Activated CD4-positive, CD25-positive, alpha-beta regulatory T cell treated with anti-CD3 and anti-CD28 coated beads, Interleukin-2, amount 50 U/mL, for 72 hours (primary cell): ENCODE measurements around the gene LPAR1.

Experiments
- DNase-seq: peaks from one replicate; pipeline ENCODE4 v3.0.0; 2021

The LPAR1 gene

DNA sequence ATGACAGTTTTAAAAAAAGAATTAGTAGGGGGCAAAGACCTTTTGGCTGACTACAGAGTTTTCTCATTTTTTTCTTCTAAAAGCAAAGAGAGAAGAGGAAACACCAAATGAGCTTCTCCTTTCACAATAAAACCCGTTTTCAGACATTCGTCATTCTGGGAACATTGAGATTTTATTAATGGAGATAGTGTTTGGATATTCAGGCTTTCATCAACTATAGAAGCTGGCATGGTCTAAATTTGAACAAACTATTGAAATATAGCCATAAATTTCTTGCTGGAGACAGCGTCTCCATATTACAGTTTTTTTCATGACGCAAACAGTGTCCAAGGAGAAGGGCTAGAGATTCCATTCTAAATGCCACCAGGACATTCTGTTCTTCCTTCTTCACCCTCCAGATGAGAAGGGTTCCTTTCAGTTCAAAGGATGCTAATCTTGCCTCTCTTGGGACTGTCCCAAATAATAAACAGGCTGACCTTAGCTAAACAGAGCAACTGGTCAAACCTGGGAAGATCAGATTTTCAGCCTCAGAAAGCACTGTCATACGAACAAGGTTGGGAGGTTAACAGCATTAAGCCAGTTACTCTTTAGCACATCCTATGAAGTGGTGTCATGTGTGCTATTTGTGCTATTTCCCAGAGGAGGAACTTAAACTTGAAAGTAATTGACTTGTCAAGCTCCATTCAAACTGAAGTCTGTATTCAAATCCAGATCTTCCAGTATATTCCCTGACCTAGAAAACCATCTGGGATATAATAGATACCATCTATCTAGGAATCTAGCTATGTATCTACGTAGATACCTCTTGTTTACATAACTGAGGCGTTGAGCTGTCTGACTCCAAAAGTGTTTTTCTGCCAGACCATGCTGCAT, 125.6 kb downstream of the LPAR1 start:
- DNase-seq: no peak

DNA sequence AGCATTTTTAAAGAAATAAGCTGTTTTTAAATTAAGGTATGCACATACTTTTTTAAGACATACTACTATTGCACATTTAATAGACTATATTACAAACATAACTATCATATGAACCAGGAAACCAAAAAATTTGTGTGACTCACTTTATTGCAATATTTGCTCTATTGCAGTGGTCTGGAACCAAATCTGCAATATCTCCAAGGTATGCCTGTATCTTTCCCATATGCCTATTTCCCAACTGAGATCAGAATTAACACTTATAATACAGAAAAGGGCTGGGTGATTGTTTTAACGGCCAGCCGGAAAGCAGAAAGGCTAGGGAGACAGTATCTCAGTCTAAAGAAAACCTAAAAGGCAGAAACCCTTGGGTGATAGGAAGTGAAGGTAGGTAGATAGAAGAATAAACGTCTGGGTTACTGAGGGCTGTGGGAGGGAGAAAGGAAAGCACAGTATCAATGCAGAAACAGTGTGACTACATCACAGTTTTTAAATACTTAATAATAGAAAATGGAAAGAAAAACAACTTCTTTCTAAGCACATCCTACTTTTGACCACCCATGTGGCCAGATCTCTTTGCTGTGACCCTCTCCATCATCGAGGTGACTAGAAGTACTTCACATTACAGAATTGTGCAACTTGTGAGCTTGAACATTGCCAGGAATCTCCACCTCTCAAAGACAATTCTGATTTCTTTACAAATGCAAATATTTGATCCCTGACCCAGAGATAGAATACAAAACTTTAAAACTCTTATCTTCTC, 126.4 kb downstream of the LPAR1 start:
- no peak for DNase-seq

DNA sequence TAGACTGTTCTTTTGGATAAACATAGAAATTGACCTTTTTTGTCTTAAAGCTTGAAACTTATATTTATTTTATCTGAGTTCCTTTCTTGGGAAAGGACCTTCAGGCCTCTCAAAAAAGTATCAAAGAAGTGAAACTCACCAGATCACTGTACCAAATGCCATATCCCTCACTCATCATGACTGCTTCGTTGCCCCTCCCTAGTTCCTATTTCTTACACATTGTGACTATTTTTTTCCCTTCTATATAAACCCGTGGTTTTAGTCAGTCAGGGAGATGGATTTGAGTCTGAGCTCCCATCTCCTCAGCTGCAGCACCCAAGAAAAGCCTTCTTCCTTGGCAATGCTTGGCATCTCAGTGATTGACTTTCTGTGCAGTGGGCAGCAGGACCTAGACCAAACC, 129.4 kb downstream of the LPAR1 start:
- no peak for DNase-seq

DNA sequence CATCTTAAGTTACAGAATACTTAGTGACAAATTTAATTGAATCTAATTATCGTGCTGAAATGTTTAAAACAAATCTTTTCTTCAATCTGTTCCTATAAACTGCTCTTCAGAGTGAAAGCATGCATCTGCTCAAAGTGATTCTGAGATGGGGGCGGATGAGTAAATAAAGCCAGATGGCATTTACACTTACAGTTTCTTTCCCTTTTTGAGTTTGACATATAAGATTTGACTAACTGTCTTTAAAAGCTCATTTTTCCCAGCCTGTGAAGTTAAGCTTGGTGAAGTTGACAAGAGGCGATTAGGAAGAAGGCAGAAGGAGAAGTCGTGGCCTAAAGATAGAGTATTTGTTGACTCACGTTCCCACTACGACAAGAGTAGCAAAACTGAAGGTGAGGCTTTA, 137.4 kb downstream of the LPAR1 start:
- DNase-seq: no peak

DNA sequence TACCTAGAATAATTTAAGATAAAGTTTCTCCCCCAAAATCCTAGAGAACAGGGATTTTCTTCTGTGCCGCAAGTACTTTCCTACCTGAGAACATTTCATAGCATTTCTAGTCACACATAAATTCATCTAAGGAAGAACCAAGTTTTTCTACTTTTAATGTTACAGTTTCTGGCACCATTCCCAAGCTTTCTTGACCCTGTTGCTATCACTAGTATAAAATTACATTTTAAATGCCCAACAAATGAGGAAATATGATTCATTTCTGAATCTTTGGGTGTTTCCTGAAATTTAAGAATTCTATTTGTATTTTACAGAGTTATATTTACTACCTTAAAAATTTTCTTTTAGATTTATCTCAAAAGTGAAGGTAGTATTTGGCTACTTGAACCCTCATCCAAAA, 137.8 kb downstream of the LPAR1 start:
- no peak for DNase-seq

DNA sequence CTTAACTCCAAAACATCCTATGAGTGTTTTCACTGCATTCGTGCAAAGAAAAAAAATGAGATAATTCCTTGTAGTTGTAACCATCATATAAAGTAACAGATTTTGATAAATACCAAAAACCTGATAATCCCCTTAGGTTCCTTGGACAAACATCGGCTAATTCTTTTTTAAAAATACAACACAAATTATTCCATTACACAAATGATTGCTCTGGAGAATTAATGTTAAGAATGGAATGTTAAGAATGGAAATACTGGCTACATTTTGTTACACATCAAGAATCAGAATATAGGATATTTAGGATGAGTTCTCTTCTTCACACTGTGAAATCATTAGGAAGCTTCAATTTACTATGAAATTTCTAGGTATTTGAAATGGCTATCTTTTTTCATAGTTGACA, 139.4 kb downstream of the LPAR1 start:
- no peak for DNase-seq

DNA sequence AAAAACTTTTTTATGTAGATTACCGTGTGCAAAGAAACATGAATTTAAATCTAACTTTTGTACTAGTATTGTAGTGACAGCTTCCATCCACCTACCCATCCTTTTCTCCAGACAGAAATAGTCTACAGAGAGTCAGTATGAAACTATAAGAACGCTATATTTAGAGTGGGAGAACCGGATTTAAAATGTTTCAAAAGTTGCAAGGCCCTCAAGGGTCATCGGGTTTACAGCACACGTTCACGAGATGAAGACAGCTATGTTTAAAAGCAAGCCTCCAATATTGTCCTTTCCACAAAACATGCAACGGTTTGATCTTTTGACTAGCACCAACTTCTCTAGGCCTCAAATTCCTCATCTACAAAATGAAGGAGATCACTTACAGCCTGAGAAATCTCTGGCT, 139.9 kb downstream of the LPAR1 start:
- no peak for DNase-seq

DNA sequence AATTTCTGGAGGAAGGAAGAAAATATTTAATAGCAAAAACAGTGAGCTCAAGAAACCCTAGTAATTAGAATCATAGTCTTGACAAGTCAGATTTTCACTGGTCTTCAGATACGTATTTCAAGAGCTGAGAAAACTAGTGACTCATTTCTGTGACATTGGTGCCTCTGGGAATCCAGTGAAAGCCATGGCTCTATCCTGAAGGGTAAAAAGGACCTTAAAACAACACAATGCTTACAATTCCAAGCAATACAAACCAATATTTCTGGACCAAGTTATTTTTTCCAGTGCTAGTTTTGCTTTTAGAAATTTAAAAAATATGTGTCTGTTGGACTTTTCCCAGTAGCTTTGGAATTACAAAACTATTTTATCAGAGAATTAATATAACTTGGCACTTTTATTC, 140.3 kb downstream of the LPAR1 start:
- no peak for DNase-seq

DNA sequence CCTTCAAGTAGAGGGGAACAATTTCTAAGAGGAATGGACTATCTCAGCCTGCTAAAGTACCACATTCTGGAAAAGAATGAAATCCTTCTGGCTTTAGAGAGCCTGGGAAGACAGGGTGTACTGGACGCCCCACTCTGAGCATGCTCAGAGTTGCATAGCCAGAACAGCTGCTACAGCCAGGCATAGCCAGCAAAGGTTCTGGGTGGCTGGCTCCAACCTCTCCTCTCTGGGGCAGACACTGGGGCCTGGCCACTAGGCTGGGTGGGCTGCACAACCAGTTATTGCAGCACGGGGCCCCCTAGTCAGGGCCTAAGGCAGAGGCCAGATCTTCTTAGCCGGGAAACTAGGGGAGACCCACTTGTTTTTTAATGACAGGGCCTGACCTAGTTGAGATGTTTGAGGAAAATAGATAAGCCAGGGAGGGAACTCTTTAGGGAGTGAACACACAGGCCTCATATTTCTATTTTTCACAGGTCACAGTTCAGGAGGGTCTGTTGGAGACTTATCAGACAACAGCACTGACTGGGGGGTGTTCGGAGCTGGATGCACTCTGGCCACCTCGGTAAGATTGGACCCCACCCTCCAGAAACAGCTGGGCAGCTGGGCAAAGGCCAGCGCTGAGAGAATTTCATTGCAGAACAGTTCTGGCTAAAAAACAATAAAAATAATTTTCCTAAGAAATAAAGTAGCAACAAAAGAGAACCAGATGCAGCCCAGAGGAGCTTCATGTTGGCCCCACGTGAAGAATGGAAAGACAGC, 142.9 kb downstream of the LPAR1 start:
- no peak for DNase-seq

DNA sequence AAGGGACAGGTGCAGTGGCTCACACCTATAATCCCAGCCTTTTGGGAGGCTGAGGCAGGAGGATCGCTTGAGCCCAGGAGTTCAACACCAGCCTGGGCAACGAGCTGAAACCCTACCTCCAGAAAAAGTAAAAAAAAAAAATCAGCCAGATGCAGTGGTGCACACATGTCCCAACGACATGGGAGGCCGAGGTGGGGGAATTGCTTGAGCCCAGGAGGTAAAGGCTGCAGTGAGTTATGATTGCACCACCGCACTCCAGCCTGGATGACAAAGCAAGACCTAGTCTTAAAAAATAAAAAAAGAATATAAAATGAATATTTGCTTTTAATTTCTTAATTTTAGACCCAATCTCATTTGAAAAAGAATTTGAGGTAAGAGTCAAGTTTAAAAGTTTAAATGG, 143.5 kb downstream of the LPAR1 start:
- DNase-seq: no peak

DNA sequence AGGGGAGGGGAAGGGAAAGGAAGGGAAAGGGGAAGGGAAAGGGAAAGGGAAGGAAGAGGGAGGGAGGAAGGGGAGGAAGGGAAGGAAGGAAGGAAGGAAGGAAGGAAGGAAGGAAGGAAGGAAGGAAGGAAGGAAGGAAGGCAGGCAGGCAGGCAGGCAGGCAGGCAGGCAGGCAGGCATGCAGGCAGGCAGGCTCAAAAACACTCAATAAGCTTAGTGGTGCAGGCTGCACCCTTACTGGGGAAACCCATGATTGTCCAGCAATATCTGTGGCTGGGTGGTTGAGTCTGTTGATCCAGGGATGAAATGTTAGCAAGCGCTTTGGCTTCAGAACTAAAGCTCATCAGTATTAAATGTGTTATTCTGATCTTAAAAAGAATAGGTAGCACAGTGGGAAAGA, 145.6 kb downstream of the LPAR1 start:
- no peak for DNase-seq

DNA sequence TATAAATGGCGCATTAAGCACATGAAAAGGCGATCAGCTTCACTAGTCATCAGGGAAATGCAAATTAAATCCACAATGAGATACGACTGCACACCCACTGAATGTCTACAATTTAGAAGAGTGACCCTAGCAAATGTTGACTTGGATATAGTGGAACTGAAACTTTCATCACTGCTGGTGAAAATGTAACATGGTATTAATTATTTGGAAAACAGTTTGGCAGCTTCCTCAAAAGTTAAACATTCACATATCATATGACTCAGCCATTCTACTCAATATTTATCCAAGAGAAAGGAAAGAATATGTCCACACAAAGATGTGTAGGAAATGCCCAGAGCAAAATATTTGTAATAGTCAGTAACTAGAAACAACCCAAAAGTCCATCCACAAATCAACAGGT, 146.5 kb downstream of the LPAR1 start:
- no peak for DNase-seq

DNA sequence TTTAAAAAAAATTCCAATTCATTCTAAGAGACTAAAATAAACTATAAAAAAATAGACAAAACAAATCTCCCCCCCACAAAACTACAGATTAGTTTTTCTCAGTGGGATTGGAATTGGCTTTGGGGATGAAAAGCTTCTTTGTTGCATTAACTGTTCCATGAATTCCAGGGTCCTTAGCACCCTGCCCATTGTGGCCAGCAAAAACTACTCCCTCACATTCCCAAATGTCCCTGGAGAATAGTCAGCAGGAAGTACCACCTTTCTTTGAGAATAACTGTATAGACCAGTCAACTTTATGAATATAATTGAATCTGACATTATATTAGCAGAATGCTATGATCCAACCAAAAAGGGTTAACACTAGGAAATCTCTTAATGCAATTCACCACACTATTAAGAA, 147.9 kb downstream of the LPAR1 start:
- DNase-seq: no peak

DNA sequence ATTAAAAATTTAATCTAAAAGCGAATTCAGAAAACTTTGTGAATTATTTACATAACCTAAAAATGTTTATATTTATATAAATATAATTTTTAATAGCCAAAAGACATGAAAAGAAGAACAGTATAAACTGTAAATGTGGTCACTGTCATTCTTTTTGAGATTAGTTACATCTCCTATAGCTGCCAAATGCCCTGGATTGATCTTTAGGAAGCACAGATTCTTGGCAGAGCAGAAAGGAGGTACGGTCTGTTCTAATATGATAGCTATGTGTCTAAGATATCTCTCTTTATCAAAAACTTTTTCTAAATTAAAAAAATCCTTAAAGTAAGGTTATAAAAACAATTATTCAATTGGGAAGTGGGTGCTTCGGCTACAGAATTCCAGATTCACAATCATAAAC, 151.0 kb downstream of the LPAR1 start:
- DNase-seq: no peak

DNA sequence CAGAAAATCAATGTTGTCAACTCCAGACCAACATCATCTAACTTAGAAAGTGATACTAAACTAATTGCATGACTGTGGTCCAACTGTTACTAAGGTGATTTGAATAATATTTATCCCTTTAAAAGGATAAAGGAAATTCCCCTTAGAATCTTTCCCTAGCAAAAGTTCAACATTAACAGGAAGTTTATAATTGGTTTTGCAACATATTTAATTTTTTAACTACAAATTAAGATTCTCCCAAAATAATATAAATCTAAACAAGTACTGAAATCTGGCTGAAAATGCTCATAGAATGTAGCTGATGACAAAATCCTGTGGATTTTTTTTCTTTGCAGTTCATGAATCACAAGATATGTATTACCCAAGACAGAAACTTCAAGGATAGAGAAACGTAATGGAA, 151.4 kb downstream of the LPAR1 start:
- no peak for DNase-seq

DNA sequence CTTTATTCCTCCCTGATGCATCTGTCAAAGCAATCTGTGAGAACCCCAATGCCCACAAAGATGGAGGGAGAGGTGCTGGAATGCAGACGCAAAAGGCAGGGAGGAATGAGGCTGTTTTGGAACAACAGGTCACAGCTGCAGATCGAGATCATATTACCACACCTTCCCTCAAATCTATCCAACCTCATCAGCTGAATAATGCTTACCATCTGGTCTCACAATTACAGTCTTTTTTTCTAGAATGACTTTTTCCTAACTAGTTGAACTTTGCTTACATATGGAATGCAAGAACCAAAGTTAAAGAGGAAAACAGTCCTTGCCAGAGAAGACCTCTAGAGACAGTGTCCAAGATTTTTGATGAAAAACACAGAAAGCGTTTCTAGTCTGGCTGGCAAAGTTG, 158.1 kb downstream of the LPAR1 start:
- no peak for DNase-seq

DNA sequence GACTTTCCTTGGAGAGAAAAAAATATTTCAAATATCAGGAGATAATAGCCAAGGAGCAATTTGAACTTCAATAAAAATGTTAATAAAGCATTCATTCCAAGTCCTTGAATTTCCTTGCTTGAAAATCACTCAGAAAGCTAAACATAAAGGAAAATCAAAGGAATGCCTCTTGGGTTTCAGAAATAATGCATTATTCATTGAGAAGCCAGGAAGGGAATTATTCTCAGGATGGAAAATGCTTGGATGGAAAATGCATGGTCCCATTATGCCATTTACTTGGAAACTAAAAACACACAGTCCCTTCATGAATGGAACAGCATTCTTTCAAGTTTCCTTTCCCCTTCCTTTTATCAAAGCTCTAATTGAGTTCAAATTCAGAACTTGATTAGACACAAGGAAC, 160.9 kb downstream of the LPAR1 start:
- DNase-seq: no peak

DNA sequence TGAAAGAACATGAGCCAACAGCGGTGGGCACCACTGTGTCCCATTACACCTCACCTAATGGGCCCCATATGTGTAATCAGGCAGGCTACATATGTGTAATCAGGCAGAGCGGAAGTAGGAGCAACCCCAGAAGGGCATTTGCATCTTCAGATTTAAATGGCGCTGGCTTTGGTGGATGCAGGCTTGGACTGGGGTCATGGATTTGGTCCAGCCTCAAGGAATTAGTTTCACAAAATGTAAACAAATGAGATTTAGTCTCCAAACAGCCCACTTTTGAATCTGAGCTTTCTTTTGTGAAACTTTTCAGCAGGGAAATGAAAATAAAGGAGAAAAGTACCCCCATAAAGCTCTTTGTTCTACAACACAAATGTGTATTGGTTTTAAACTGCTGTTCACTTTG, 161.3 kb downstream of the LPAR1 start:
- DNase-seq: no peak

DNA sequence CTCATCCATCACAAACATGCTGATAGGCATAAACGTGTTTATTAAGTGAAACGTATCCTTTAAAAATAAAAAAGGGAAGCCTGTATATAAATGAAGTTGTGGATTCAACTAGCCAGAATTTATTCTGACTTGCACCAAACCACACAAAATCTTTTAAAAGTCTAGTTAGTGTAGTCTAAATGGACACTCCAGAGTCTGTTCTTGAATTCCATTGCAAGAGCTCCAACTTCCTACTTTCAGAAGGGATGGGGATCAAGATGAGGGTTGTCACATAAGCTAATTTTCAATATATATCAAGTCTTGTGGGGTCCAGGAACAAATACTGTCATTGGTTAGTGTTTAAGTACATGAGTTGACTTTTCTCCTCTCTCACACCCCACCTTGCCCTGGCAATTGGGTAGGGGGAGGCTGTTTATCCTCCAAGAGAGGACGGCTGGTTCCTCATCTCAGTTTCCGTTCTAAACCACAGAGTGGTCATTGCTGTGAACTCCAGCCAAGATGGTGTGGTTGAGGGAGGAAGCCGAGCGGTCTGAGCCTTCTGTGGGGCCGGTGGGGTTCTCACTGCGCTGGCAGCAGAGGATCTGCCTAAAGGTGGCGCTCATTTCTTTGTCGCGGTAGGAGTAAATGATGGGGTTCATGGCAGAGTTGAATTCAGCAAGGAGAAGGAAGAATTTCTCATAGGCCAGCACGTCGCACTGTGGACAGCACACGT, 163.2 kb downstream of the LPAR1 start:
- no peak for DNase-seq

DNA sequence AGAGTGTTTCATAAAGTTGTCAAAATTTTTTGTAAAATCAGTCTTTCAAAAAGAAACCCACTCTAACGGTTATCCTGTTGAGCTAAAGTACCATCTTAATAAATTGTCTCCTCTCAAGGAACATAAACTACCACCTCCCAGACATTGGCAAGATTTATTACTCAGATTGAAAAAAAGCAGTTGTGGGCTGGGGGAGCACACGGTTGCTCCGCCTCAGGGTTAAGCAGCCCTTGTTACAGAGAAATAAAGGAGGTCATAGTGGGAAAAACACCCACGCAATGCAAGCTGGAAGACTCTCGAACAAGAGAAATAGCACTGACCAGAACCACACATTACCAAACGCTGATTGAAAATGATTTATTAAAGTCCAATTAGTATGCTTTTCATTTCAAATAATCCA, 165.3 kb downstream of the LPAR1 start:
- DNase-seq: no peak

DNA sequence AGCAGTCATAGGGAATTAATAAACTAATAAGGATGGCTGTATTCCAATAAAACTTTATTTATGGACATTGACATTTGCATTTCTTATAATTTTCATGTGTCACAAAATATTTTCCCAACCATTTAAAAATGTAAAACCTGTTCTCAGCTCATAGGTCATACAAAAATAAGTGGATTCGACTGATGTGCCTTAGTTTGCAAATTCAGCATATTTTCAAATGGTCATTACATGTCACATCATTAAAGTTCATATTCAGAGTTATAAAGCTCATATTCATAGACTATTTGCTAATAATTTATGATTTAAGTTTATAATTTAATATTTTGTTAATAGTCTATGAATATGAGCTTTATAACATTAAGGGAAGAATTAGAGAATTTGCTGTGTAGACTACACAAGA, 166.5 kb downstream of the LPAR1 start:
- DNase-seq: no peak

DNA sequence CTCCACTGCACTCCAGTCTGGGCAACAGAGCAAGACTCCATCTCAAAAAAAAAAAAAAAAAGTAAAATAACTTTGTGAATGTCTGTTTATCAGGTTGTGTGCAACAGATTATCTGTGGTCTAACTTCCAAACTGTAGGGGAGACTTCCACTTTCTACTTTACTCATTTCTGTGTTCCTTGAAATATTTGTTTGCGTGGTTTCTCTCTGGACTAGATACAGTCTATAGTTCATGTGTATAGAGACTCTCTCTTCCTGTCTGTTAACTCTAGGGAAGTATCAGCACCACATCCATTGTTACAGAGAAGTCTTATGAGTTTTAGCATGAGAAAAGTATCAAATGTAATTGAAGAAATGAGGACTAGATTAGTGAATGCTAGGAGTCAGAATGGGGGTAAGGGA, 168.3 kb downstream of the LPAR1 start:
- DNase-seq: no peak

DNA sequence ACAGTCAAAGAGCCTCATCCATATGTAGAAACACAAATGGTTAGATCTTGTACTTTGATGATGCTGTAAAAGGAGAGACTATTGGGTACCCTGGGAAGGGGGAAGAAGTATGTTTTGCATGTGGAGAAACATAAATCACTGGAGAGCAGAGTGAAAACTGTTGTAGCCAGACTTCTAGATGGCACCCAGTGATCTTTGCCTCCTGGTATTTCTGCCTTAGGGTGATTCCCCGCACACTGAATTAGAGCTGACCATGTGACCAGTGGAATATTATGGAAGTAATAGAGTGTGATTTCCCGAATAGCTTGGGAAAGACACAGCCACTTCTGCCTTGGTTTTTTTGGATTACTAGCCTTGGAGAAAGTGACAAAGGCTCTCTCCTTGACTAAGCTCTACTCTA, 174.3 kb downstream of the LPAR1 start:
- no peak for DNase-seq
